IPS DF 19.7 (cell line): ENCODE results near the gene BIRC7.

Experiments used
- DNase-seq: peaks from one replicate; pipeline ENCODE4 v3.0.0-alpha.2; 2013; ENCODE audit warnings: low read depth, low spot score

The BIRC7 gene

DNA sequence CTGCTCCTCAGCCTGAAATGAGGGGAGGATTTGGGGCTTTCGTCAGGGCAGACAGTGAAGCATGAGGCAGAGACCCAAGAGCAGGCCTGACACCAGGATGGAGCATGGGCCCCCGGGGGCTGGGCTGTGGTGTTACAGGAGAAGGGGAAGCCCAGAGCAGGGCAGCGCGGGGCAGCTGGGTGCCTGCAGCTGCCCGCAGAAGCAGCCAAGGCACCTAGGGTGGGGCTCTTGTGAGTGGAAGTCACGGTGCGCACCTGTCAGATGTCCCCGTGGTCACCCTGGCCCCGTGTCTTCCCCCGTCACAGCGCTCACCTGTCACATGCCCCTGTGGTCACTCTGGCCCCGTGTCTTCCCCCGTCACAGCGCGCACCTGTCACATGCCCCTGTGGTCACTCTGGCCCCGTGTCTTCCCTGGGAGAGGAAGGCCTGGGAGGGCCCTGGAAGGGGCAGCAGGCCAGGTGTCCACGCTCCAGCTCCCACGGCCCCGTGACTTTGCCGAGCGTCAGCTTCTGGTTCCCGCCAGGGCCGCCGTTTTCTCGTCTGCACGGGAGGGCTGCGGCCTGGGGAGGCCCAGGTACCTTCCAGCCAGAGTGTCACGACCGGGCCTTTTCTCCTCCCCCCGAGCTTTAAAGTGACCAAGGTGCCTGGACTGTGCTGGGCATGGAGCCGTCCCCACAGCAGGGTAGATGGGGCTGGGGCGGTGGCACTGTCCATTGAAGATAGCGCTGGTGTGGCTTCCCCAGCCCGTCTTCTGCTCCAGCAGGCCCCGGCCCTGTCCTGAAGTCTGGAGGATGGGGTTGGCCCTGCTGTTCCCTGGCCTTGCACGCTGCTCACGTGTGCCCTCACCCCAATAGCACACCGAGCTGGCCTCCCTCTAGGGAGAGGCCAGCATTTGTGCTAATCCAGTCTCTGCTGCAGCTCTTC lies 46.3 kb downstream of the BIRC7 start:
- DNase-seq = no peak

DNA sequence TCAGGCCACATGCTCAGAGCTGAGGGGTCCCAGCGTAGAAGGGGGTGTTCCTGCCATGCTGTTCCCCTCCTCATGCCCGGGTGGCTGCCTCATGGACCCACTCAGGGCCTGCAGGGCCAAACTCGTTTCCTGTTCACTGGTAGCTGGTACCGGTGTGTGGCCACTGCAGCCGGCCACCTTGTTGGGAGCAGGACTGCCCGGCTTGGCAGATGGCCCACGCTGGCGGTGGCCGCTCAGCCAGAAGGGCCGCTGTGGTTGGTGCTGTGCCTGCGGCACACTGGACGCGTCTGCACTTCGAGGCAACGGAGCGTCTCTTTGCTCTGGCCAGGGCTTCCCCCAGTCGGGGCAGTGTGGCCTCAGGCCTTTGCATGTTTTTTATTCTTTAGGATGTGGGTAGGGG lies 47.2 kb downstream of the BIRC7 start:
- no peak for DNase-seq

DNA sequence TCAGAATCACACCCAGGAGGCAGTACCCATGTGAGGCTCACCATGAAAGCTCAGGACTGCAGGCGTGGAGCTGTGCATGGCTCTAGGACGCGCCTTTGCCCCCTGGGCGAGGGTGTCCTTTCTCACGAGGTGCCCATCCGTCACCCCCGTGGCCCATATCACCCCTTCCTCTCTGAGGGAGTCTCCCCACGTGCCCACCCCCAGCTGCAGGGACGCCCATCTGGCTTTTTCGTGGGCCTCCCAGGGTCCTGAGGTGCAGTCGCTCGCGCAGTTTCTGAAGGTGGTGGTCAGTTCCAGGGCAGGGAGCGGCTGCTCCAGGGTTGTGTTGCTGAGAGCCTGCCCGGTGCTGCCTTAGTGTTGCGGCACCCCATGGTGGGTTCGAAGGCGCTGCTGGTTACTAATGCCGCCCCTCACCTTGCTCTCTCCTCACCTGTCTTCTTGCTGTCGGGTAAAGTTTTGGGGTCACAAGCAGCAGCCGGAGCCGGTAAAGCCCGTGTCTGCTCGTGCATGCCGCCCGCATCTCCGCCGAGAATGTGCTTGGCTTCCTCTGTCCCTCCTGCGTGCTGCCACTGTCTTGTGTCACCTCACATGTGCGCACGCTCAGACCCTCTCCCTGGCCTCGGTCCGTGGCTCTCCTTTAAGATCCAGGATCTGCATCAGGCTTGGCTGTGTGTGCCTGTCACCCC lies 47.8 kb downstream of the BIRC7 start:
- no peak for DNase-seq

DNA sequence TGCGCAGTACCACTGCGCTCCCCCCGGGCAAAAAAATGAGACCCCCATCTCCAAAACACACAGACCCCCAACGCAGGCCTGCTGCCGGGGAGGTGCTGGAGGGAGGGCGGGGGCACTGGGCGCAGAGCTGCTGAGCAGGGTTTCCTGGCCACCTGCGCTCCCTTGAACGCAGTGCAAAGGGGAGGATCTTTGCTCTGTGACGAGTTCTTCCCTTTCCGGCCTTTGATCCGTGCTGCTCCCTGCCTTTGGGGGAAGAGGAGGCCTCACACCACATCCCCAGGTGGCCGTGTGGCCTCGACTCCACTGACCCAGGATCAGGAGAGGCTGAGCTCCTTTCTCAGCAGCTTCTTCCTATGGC lies 48.4 kb downstream of the BIRC7 start:
- DNase-seq = no peak

DNA sequence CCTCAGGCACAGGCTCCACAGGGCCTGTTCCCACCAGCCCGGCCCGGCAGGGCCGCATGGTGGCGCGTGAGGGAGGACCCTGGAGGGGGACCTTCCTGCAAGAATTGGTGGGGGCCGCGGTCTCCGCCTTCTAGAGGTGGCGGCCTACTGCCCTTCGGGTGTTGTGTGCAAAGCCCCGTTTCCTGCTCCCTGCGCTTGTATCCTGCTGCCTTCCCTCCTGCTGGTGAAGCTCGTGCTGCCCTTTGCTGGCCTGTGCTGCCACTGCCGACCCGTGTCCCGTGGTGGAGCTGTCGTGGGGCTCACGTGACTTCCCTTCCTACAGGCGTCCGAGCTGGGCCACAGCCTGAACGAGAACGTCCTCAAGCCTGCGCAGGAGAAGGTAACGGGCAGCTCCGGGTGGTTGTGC lies 48.8 kb downstream of the BIRC7 start:
- no peak for DNase-seq

DNA sequence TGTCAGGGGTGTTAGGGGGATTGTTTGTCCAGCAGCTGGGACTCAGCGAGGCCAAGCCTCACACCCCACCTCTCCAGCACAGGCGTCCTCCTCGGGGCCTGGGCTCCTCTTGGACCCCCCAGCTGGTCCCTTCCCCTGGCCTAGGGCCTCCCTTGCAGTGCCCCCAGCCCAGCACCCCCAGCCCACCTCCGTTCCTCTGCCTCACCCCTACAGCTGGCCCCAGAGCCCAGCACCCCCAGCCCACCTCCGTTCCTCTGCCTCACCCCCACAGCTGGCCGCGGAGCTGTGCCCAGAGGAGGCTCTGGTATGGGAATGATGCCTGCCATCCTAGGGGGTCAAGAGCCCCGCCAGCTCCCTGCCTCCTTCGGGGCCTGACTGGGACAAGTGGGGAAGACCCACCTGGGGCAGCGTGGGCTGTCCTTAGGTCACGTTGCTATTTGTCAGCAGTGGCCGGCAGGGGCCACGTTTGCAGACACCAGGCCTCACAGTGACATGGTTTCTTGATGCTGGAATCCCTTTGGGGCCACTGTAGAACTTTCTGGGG lies 49.3 kb downstream of the BIRC7 start:
- no peak for DNase-seq

DNA sequence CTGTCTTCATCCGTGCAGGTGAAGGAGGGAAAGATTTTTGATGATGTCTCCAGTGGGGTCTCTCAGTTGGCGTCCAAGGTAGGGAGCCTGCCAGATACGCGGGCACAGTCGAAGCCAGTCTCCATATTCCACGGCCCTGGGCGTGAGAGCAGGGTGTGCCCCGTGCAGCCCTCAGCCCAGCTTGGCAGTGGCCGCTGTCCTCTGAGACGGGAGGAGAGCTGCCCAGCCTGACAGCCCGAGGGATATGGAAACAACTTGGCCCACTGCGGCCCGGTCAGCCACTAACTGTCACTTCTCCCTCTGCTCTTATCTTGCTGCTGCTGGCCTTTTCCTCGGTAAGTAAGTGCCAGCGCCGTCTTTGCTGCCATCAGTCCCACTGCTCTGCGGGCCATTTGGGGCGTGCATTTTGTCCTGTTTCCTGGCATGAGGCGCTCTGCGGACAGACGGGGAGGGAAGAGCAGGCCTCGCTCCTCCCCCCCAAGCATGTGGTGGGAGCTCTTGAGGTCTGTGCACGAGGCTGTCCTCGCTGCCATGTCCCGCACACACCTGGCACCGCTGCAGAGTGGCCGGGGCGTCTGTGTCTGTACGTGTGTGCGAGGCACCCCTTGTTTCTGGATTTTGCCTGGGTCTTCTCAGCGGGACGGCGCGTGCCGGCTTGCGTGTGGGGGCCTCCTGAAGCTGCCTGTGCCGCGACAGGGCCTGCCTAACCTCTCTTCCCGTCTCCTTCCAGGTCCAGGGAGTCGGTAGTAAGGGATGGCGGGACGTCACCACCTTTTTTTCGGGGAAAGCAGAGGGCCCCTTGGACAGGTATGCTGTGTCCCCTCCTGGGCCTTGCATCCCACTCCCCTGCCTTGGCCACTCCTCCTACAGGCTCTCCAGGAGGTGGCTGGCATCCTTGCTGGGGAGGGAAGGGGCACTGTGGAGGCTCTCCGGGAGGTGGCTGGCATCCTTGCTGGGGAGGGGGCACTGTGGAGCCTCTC lies 50.2 kb downstream of the BIRC7 start:
- DNase-seq = no peak

DNA sequence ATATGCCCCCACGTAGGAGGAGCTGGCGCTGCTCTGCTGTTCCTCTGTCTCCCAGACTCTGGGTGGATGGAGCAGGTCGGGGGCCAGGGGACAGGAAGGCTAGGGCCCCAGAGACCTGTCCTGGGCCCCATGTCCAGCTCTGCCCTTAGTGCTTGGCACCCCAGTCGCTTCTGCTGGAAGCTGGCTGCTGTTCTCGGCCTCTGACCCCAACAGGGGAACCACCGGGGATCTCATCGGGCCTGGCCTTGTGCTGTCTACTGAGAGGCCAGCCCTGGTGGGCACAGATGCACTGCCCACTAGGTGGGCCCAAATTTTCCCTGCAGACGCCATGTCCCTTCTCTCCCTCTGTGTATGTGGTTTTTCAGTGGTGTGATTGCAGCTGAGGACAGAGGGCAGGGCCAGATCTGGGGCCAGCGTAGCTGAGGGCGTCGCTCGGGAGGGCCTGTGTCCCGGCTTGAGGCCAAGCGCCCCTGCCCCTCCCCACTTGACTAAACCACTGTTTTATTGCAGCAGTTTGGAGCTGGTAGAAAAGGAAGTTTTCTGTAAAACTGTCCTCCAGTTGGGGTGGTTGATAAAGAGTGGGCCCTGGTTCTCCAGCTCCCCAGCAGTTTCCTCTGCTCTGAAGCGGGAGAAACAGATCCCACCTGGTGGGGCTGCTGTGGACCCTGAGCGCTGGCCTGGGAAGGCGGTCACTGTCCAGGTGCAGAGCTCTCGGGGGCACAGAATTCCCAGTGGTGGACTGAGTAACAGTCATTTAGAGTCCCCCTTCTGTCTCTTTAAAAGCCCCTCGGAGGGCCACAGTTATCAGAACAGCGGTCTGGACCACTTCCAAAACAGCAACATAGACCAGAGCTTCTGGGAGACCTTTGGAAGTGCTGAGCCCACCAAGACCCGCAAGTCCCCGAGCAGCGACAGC lies 51.3 kb downstream of the BIRC7 start:
- DNase-seq = no peak

DNA sequence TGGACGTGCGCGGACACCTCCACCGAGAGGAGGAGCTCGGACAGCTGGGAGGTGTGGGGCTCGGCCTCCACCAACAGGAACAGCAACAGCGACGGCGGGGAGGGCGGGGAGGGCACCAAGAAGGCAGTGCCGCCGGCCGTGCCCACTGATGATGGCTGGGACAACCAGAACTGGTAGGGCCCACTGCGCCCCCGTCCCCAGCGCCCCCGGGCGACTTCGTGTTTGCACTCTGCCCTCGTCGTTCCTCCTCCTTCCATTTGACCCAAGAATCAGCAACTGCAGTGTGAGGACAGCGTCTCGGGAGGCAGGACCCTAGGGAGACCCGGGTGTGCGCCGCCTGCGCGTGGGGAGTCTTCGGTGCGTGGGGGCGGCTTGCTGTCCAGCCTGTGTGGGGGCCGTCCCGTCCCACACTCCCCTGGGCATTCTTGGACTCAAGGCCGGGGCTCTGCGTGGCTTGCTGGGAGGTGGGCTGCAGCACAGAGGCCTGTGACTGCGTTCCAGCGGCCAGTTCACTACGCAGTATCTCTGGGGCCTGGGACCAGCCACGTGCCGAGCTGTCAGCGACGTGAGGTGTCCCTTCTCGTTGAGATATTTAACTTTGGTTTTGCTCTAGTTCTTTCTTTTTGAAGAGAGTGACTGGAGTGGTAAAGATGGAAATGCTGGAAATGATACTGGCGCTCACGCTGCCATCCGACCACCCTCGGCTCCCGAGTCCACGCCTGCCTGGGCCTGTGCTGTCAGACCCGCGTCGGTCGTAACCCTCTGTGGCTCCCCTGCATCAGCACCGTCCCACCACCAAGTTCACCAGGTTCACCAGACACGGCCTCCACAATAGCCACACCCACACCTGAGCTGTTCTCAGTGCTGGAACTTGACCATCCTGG lies 52.2 kb downstream of the BIRC7 start:
- no peak for DNase-seq

DNA sequence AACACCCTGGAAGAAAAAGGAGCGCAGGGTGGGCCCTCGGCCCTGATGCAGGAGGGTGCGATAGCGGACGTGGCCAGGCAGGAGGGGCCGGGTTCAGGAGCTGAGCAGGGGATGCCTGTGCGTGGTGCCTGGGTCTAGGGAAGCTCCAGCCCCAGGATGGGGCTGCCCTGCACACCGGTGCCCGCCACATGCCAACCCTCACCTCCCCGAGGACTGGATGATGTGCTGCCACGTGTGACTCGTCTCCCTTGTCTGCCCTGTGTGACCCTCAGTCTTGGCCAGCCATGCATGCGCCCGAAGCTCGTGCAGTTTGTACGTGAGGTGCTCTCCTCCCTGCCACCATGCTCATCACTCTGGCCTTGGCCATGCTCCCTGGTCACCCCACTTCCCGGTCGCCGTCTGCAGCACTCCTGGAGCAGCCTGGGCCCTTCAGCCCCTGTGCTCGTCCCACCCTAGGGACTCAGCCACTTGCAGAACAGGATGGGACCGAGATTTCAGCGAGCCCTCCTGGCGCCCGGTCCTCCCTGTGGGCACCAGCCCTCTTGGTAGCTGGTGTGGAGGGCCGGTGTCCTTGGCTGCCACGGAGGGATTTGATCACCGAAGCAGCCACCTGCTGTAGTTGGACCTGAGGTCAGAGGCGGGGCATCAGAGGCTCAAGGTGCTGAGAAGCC lies 53.0 kb downstream of the BIRC7 start:
- no peak for DNase-seq

DNA sequence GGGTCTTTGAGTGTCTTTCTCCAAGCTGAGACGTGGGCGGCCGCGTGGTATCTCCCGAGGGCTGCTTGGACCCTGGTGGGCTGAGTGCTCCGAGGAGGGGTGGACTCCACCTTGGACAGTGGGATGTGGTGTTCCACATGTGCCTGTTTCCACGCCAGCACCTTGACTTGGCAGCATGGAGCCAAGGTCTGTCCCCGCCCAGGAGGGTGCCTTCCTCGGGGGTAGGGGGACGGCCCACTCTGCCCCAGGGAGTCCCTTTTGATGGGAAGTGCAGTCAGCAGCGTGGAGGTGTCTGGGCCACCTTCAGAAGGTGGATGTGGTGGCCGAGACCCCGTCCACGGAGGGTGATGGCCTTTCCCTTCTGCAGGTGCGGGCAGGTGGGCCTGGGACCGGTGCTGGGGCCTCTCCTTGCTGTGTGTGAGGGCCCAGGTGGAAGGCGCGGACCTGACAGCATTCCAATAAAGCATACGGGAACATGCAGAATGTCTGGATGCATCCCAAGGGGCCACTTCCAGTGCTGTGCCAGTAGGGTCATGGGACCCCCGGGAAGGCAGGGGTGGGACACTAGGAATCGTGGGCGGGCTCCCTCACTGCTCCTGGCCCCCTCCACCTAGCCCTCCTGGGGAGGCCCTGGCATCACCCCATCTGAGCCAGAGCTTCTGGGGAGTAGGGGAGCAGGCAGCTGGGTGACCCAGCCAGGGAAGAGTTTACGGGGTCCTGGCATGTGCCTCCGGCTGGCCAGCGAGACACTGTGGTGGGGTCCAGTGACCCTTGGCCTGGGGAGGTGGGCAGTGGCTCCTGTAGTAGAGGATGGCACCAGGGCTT lies 53.8 kb downstream of the BIRC7 start:
- no peak for DNase-seq
